Kidney (tissue), 14 donors: ENCODE results near the gene FBXO48. TPM values are rescaled to one million over a fixed set of nuclear protein-coding genes. Genes with fewer than 3 reads are reported as not detected.

Experiments used
- DNase-seq, 5 donors: peaks; one replicate each; pipeline ENCODE4 v3.0.0-alpha.2; 2013 to 2020
- FAIRE-seq: peaks from 2 replicates; lab custom pipeline; 2012; peaks lifted over from hg19 to GRCh38; lab: Jason Lieb, UNC
- H3K27ac ChIP-seq, 2 donors: one replicate each; pipeline ENCODE4 v1.7.0; 2013; ENCODE audit warnings: low read depth in 2 of 2, low read length in 2 of 2, inconsistent platforms in 1 of 2
- H3K27me3 ChIP-seq: one replicate; pipeline ENCODE4 v1.7.1; 2013; ENCODE audit warnings: low read length, inconsistent platforms; ENCODE audit not compliant: control insufficient read depth, insufficient read depth
- H3K36me3 ChIP-seq, 3 donors: one replicate each; pipeline versions ENCODE4 v1.7.0 to v1.7.1; 2013; ENCODE audit warnings: low read length in 3 of 3, control low read depth in 1 of 3, inconsistent platforms in 1 of 3; ENCODE audit not compliant: insufficient read depth in 3 of 3, control insufficient read depth in 2 of 3
- H3K4me1 ChIP-seq, 3 donors: one replicate each; pipeline versions ENCODE4 v1.7.0 to v1.7.1; 2013; ENCODE audit warnings: low read length in 3 of 3, inconsistent platforms in 1 of 3, low read depth in 1 of 3; ENCODE audit not compliant: control insufficient read depth in 2 of 3, insufficient read depth in 2 of 3
- H3K4me3 ChIP-seq, 3 donors: one replicate each; pipeline versions ENCODE4 v1.7.0 to v1.8.1; 2013; ENCODE audit warnings: low read length in 3 of 3, control low read depth in 1 of 3, inconsistent platforms in 1 of 3
- H3K9ac ChIP-seq, 3 donors: one replicate each; pipeline versions ENCODE4 v1.7.0 to v1.7.1; 2013; ENCODE audit warnings: low read length in 3 of 3, control low read depth in 1 of 3, inconsistent platforms in 1 of 3
- H3K9me3 ChIP-seq, 3 donors: one replicate each; pipeline versions ENCODE4 v1.7.0 to v1.7.1; 2013; ENCODE audit warnings: low read length in 3 of 3, control low read depth in 1 of 3, inconsistent platforms in 1 of 3; ENCODE audit not compliant: control insufficient read depth in 2 of 3, insufficient read depth in 1 of 3
- CTCF ChIP-seq: IDR thresholded peaks from 3 replicates; pipeline ENCODE4 v1.5.1; 2012; ENCODE audit warnings: mild to moderate bottlenecking, moderate library complexity, borderline replicate concordance; ENCODE audit not compliant: insufficient read depth; ENCODE audit errors: extremely low read depth
- intact Hi-C: fragments of 100-400 bp; cut with DNase I; formaldehyde crosslinking; loops from one replicate; pipeline ENCODE4 v1.11.1; 2022
- polyA plus RNA-seq: library from polyadenylated mRNA; stranded (reverse); fragments of 350-450 nt; fragmentation: Illumina TruSeq; extraction: RNeasy Lipid Tissue Mini Kit (QIAGEN cat#74804); gene quantifications from one replicate; pipeline ENCODE4 v1.2.3, GENCODE V29; 2014; ENCODE audit warnings: low read depth, low replicate concordance; ENCODE audit not compliant: insufficient read depth
- total RNA-seq: library from RNA; stranded (reverse); fragmentation: NEBNext Ultra II Directional; extraction: Animal tissue kit (Norgen Biotek cat#: 25700); gene quantifications from one replicate; pipeline ENCODE4 v1.2.1, GENCODE V29; 2021
- donor health status: control.
- donor health status: control.
- donor health status: control.
- donor health status: control.
- donor health status: control.
- donor health status: DM: yes; HTN: yes; CAD: no.
- donor health status: Normal renal cell carcinoma (clear cell type).

Gene FBXO48
- total and polyA plus RNA-seq, 2 donors from 2014 or later: 0.86 to 1.3 TPM

GRCh38 chr2:68441994-68442322 is 25.1 kb downstream of the FBXO48 start:
- FAIRE-seq: no peak
- intact Hi-C loops: no loop called here
- H3K27me3 ChIP-seq: no peaks in the 10 kb centered on the region

GRCh38 chr2:68441179-68441993 is 25.7 kb downstream of the FBXO48 start:
- H3K9ac ChIP-seq: no peak overlapping the region
- no peak overlapping the region for H3K4me3 ChIP-seq
- intact Hi-C loops: no loop called here
- DNase-seq: peak; percentile 79 to 95 (median 84)
- FAIRE-seq: peak; percentile 71
- peak overlapping the region in 1 of 2 donors; percentile 53 for H3K27ac ChIP-seq
- H3K36me3 ChIP-seq: no peaks in the 10 kb centered on the region
- H3K4me1 ChIP-seq: peaks cover 0 to 1% (median 0%) of the 10 kb centered on the region in 3 donors
- peak; percentile 88 for TF ChIP-seq CTCF
- no peaks in the 10 kb centered on the region for H3K27me3 ChIP-seq
- no peaks in the 10 kb centered on the region for H3K9me3 ChIP-seq

More at GRCh38 chr2:68441994-68442322, 25.1 kb downstream of the FBXO48 start:
- Histone ChIP-seq H3K36me3 (no peaks in the 10 kb centered on the region), H3K27ac (no peak overlapping the region), H3K9me3 (no peaks in the 10 kb centered on the region), H3K9ac (no peak overlapping the region), H3K4me3 (no peak overlapping the region), H3K4me1 (no peaks in the 10 kb centered on the region)
- TF ChIP-seq CTCF: no peak
- no peak for DNase-seq

GRCh38 chr2:68438455-68439303 is 28.4 kb downstream of the FBXO48 start:
- Histone ChIP-seq H3K36me3 (no peaks in the 10 kb centered on the region), H3K4me1 (peaks cover 0 to 4% (median 0%) of the 10 kb centered on the region in 3 donors), H3K27me3 (no peaks in the 10 kb centered on the region), H3K9me3 (no peaks in the 10 kb centered on the region), H3K4me3 (no peak overlapping the region), H3K27ac (no peak overlapping the region), H3K9ac (no peak overlapping the region)
- no peak for TF ChIP-seq CTCF
- peak in 1 of 5 donors; percentile 27 for DNase-seq
- intact Hi-C loops: loop anchor here (5.0 kb wide), 1 partner anchor 311 kb away; no protein-coding TSS in a partner anchor
- no peak for FAIRE-seq
